Ishikawa (cell line): Measurements from ENCODE around the gene KCNN3.

Experiments used
- CEBPB ChIP-seq: IDR thresholded peaks from 2 replicates; pipeline ENCODE4 v1.6.1; 2012
- EGR1 ChIP-seq: IDR thresholded peaks from 2 replicates; pipeline ENCODE4 v1.6.1; 2012
- FOXM1 ChIP-seq: IDR thresholded peaks from 2 replicates; pipeline ENCODE4 v1.6.1; 2012; ENCODE audit warnings: low read depth, borderline replicate concordance
- RAD21 ChIP-seq: IDR thresholded peaks from 2 replicates; pipeline ENCODE4 v1.6.1; 2012; ENCODE audit warnings: low read depth
- TAF1 ChIP-seq: IDR thresholded peaks from 2 replicates; pipeline ENCODE4 v1.6.1; 2012; ENCODE audit warnings: low read depth, mild to moderate bottlenecking
- TCF12 ChIP-seq: IDR thresholded peaks from 2 replicates; pipeline ENCODE4 v1.6.1; 2012; ENCODE audit warnings: low read depth
- YY1 ChIP-seq: IDR thresholded peaks from 2 replicates; pipeline ENCODE4 v1.6.1; 2012; ENCODE audit warnings: low read depth
- ZBTB7A ChIP-seq: IDR thresholded peaks from 2 replicates; pipeline ENCODE4 v1.6.1; 2012; ENCODE audit warnings: low read depth

- no peak for TF ChIP-seq EGR1
- TF ChIP-seq TAF1: no peak
- no peak for TF ChIP-seq RAD21
- no peak for TF ChIP-seq YY1
- TF ChIP-seq TCF12: no peak
- no peak for TF ChIP-seq CEBPB
- TF ChIP-seq FOXM1: no peak
- no peak for TF ChIP-seq ZBTB7A
Observed at GRCh38 chr1:154694995-154695394, 175.1 kb downstream of the KCNN3 start.
